GM18499 (cell line): ENCODE measurements around the gene CIB4.

Experiments
- ATAC-seq: cut with Tn5 transposase; IDR thresholded peaks from one replicate; pipeline ENCODE4 v1.9.1; 2021; ENCODE audit warnings: moderate number of reproducible peaks; ENCODE audit not compliant: insufficient read depth, unreplicated experiment

The CIB4 gene

GRCh38 chr2:26612522-26613240 is 28.5 kb downstream of the CIB4 start:
- ATAC-seq = no peak

GRCh38 chr2:26612034-26612433 is 29.1 kb downstream of the CIB4 start:
- no peak for ATAC-seq

DNA sequence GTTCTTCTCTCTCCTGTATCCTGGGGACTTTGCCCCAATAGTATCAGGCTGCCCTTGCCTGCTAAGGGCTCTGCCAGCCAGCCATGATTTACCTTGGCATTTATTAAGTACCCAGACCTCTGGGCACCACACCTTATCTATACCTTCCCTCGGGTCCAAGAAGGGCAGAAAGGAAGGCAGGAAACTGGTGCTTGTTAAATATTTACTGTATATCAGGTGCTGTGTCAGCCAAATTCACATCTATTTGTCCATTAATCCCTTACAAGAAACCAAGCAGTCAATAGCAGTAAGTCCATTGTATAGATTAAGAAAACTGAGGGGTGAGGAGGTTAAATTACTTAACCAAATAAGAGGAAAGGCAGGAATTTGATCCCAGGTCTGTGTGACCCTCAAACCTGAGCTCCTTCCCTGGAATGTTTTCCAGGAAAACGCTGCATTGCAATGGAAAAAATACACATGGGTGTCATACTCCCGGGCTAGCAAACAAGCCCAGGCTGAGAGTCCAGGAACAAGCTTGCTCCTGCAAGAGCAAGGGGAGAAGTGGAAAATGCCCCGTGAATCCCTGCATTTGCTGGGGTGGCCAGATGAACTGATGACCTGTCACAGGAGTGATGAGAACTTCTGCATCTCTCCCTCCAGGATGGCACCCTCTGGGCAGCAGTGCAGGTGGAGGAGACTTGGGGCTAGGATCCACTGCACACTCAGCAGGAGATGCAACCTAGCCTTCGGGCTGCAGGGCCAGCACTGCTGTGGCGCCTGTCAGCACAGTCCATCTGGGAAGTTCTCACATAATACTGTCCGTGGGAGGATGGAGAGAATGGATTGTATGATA is 30.4 kb downstream of the CIB4 start:
- no peak for ATAC-seq

- ATAC-seq = no peak
Measured at GRCh38 chr2:26609839-26610277, 31.3 kb downstream of the CIB4 start.

DNA sequence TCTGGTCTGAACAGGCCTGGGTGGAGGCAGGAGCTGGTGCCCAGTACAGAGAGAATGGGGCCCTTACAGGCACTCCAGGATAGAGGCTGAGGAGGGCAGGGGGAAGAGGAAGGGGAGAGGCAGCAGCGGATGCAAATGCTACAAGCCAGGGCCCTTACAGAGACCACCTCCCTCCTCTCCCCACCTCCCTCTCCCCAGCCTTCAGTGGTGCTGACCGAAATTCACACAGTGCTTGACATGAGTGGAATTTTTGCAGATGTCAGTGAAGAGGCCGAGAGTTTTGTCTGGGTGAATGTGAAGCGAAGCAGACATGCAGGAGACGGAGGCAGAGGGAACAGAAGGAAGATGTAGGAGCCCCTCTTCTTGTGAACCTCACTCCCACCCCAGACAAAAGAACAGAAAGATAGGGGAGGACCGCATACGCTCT is 31.9 kb downstream of the CIB4 start:
- ATAC-seq = no peak

- ATAC-seq = no peak
Measured at GRCh38 chr2:26608557-26608956, 32.6 kb downstream of the CIB4 start.

- ATAC-seq = no peak
Measured at GRCh38 chr2:26607698-26608097, 33.5 kb downstream of the CIB4 start.

GRCh38 chr2:26606847-26607190 is 34.3 kb downstream of the CIB4 start:
- ATAC-seq = no peak

GRCh38 chr2:26605999-26606846 is 34.9 kb downstream of the CIB4 start:
- no peak for ATAC-seq

GRCh38 chr2:26605195-26605998 is 35.8 kb downstream of the CIB4 start:
- no peak for ATAC-seq

DNA sequence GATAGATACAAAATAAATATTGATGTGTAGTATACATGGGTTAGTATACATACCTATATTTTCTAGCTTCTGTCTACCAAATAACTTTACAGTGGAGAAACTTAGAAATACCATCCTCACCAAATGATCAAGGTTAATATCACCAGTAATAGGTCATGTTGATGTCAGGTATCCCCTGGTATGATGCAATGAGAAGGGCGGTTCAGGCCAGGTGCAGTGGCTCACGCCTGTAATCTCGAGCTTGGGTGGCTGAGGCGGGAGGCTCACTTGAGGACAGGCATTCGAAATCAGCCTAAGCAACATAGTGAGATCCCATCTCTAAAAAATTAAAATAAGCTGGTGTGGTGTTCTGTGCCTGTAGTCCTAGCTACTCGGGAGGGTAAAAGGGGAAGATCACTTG is 38.6 kb downstream of the CIB4 start:
- no peak for ATAC-seq

- no peak for ATAC-seq
Measured at GRCh38 chr2:26599387-26599786, 41.8 kb downstream of the CIB4 start.

DNA sequence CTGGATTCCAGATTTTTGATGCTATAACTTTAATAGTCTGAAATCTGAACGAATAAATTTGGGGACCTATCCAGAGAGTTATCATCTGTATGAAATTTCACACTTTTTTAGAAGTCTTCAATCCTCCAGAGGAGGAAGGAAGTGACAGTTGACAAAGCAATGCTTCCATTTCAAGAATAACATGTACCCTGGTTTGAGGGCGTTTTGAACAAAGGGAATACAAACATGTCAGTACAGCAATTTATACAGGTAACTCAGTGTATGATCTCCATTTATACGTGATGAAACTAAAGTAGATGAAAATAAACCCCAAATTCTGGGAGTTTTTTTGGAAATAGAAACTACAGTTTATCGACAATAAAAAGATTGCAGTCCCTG is 42.2 kb downstream of the CIB4 start:
- ATAC-seq = no peak

GRCh38 chr2:26598336-26598995 is 42.7 kb downstream of the CIB4 start:
- ATAC-seq = no peak

DNA sequence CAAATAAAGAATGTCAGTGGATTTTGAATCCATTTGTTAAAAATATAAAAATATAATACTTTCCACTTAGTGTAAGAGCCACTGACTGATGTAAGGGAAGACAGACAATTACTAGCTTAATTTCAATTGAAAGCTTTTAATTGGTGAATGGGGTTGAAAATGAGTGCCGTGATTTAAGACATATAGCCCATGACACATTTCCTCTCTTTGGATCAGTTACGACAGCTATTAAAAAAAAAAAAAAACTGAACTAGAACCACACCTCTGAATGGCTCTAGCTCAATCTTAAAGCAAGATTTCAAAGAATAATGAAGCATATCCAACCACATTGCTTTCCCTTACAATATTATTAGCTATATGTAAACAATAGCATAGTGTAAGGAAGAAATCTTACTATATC is 44.0 kb downstream of the CIB4 start:
- ATAC-seq = no peak

DNA sequence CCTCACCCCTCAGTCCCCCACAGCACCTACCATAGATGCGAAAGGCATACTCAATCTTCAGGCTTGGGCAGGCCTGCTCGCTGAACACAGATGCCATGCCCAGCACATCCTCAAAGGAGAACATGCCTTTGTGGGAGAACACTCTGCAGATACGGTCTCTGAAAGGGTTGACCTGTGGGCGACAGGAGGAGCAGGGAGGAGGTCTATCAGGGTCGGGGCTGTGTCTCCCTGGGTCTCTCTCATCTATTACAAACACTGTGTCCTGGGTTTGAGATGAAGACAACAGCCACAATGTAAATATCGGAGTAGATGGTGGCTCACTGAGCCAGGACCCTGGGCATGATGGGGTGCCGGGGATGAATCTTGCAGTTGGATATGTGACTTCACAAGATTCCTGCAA is 46.0 kb downstream of the CIB4 start:
- ATAC-seq = no peak

DNA sequence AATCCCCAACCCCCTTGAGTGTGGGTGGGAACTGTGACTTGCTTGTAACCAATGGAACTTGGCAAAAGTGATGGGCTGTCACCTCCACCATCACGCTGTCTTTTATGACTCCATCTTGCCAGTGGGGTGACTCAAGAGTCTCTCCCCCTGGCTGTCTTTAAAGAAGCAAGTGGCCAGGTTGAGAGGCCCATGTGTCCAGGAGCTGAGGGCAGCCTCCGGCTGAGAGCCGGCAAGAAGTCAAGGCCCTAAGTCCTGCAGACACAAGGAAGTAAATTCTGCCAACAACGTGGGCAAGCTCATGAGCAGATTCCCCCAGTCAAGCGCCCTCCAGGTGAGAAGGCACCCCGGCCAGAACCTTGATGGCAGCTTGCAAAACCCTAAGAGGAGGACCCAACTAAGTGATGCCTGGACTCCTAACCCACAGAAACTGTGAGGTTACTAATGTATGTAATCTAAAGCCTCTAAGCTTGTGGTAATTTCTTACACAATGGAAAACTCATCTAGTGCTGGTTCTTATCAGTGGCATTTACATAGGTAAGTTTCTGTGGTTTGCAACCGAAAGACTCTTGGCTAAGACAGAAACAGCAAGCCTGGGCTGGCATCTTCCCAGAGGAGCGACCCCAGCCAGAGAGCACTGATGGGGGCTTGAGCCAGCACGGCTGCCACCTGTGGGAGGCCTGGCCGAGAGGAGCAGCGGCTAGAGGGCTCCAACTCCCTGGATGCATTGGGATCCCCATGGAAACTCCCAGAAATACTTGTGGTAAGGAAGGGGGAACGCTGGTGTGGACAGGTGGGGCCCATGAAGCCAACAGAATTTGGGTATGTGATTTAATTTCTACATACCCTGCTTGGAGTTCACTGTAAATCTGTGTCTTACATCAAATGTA is 49.3 kb downstream of the CIB4 start:
- ATAC-seq = no peak

DNA sequence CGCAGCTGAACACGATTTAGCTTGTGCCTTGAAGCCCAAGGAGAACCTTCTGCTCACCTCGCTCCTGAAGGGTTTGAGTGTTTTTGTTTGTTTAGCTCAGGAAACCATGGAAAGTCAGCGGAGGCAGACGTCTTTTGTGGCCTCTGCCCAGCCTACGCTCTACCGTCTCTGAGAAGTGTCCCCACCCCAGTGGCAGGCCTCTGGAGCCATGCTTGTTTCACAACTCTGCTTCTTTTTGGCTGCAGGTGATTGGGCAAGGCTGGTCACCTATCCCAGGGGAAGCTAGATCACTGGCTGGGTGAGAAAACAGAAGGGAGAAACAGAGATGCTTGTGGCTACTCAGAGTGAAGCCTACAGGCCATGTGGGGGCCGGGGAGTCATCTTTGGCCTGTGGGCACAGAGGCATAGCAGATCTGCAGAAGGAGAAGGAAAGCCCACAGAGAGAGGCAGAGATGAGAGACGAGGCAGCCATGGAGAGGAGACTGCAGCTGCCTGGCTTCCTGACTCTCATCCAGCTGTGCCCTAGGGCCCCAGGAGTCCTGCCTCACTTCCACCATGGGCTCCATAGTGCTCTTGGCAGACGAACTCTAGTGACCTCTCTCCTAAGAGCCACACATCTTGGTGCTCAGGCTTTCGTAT is 50.1 kb downstream of the CIB4 start:
- ATAC-seq = no peak
